ENCODE data around the gene CLEC16A. TPM values are rescaled to one million over a fixed set of nuclear protein-coding genes. Genes with fewer than 3 reads are reported as not detected.

CLEC16A gene
- total RNA-seq, 4 donors from 2014 or later = 29.5 to 58.8 (median 48.4) TPM

- no peaks in the 10 kb centered on the region for H3K36me3 ChIP-seq
- intact Hi-C loops (cut with DNase I) = no loop called here
Observed at GRCh38 chr16:11156401-11156800, 212.0 kb downstream of the CLEC16A start.

GRCh38 chr16:11157143-11157542, 212.8 kb downstream of the CLEC16A start:
- no peak for DNase-seq
- H3K4me3 ChIP-seq (replicated peaks in 1 of 3) = no peak overlapping the region
- intact Hi-C loops (cut with DNase I) = no loop called here
- no peaks in the 10 kb centered on the region for H3K9me3 ChIP-seq
- no peaks in the 10 kb centered on the region for H3K27me3 ChIP-seq
- TF ChIP-seq POLR2A (IDR thresholded peaks at IDR 0.05) (no peak), CTCF (IDR thresholded peaks at IDR 0.05) (no peak)
- no peak overlapping the region for H3K27ac ChIP-seq
- H3K36me3 ChIP-seq = no peaks in the 10 kb centered on the region
- 89 to 91% methylated on average over 7 of the region's 7 CpGs for WGBS, 2 donors
- H3K4me1 ChIP-seq = peaks cover 0 to 8% of the 10 kb centered on the region in 2 donors

More at GRCh38 chr16:11156401-11156800, 212.0 kb downstream of the CLEC16A start:
- DNase-seq = no peak
- H3K27ac ChIP-seq = no peak overlapping the region
- H3K4me3 ChIP-seq (replicated peaks in 1 of 3) = no peak overlapping the region
- H3K9me3 ChIP-seq = no peaks in the 10 kb centered on the region
- peaks cover 0 to 3% of the 10 kb centered on the region in 2 donors for H3K4me1 ChIP-seq
- TF ChIP-seq CTCF (IDR thresholded peaks at IDR 0.05) (no peak), POLR2A (IDR thresholded peaks at IDR 0.05) (no peak)
- WGBS, 2 donors = 97 to 98% methylated on average over 7 to 8 of the region's 9 CpGs
- no peaks in the 10 kb centered on the region for H3K27me3 ChIP-seq

- TF ChIP-seq POLR2A (IDR thresholded peaks at IDR 0.05) = no peak
- no peak for TF ChIP-seq CTCF (IDR thresholded peaks at IDR 0.05)
- intact Hi-C loops (cut with DNase I) = no loop called here
- no peaks in the 10 kb centered on the region for H3K27me3 ChIP-seq
- H3K27ac ChIP-seq = no peak overlapping the region
- no peaks in the 10 kb centered on the region for H3K36me3 ChIP-seq
- peaks cover 0 to 8% of the 10 kb centered on the region in 2 donors for H3K4me1 ChIP-seq
- WGBS, 2 donors = 90 to 91% methylated on average over 12 of the region's 12 CpGs
- H3K4me3 ChIP-seq (replicated peaks in 1 of 3) = no peak overlapping the region
- no peaks in the 10 kb centered on the region for H3K9me3 ChIP-seq
- DNase-seq = no peak
Observed at GRCh38 chr16:11158018-11158417, 213.7 kb downstream of the CLEC16A start.

- H3K27me3 ChIP-seq = no peaks in the 10 kb centered on the region
- H3K4me1 ChIP-seq = peaks cover 0 to 8% of the 10 kb centered on the region in 2 donors
- intact Hi-C loops (cut with DNase I) = no loop called here
- no peaks in the 10 kb centered on the region for H3K9me3 ChIP-seq
- TF ChIP-seq CTCF (IDR thresholded peaks at IDR 0.05) = no peak
- TF ChIP-seq POLR2A (IDR thresholded peaks at IDR 0.05) = no peak
- no peaks in the 10 kb centered on the region for H3K36me3 ChIP-seq
- H3K4me3 ChIP-seq (replicated peaks in 1 of 3) = no peak overlapping the region
- WGBS, 2 donors = 92 to 97% methylated on average over 4 of the region's 4 CpGs
- no peak for DNase-seq
- no peak overlapping the region for H3K27ac ChIP-seq
Observed at GRCh38 chr16:11159282-11159681, 214.9 kb downstream of the CLEC16A start.

- H3K36me3 ChIP-seq = no peaks in the 10 kb centered on the region
- no peak for DNase-seq
- no peaks in the 10 kb centered on the region for H3K27me3 ChIP-seq
- no peaks in the 10 kb centered on the region for H3K9me3 ChIP-seq
- H3K4me3 ChIP-seq (replicated peaks in 1 of 3) = no peak overlapping the region
- H3K4me1 ChIP-seq = peaks cover 0 to 8% of the 10 kb centered on the region in 2 donors
- intact Hi-C loops (cut with DNase I) = no loop called here
- 90 to 93% methylated on average over 4 of the region's 4 CpGs for WGBS, 2 donors
- H3K27ac ChIP-seq = no peak overlapping the region
- no peak for TF ChIP-seq POLR2A (IDR thresholded peaks at IDR 0.05)
- no peak for TF ChIP-seq CTCF (IDR thresholded peaks at IDR 0.05)
Observed at GRCh38 chr16:11160676-11161115, 216.3 kb downstream of the CLEC16A start.

Data from thyroid gland (tissue), 4 donors.